Right lobe of liver (tissue), 6 donors: ENCODE results near the gene CSF3R. TPM values are rescaled to one million over a fixed set of nuclear protein-coding genes. Genes with fewer than 3 reads are reported as not detected.

Source experiments
- ATAC-seq, 4 donors: fragments of 200-7000 bp; cut with Tn5 transposase; one replicate each; pipeline ENCODE4 v1.9.1; 2020; ENCODE audit warnings: mild to moderate bottlenecking in 4 of 4, moderate library complexity in 4 of 4
- DNase-seq, 3 donors: peaks; one replicate each; pipeline ENCODE4 v3.0.0-alpha.2; 2020
- H3K27ac ChIP-seq, 3 donors: fragments of 200-600 bp; one replicate each; pipeline ENCODE4 v1.8.0; 2022
- H3K27me3 ChIP-seq, 2 donors: fragments of 200-600 bp; one replicate each; pipeline ENCODE4 v1.8.0; 2022
- H3K36me3 ChIP-seq, 4 donors: fragments of 200-600 bp; sonication (generic) in 1 of 4; one replicate each; pipeline versions ENCODE4 v1.5.1 to v1.8.0; 2017 to 2022; ENCODE audit warnings: control low read depth in 1 of 4
- H3K4me1 ChIP-seq, 4 donors: fragments of 200-600 bp; sonication (generic) in 1 of 4; one replicate each; pipeline versions ENCODE4 v1.5.1 to v1.8.0; 2017 to 2022; ENCODE audit warnings: control low read depth in 1 of 4
- H3K4me3 ChIP-seq, 3 donors: fragments of 200-600 bp; one replicate each; pipeline ENCODE4 v1.8.0; 2022
- H3K9me3 ChIP-seq, 4 donors: fragments of 200-600 bp; sonication (generic) in 1 of 4; one replicate each; pipeline versions ENCODE4 v1.5.1 to v1.8.0; 2017 to 2022; ENCODE audit warnings: control low read depth in 1 of 4
- POLR2A ChIP-seq: fragments of 450-650 bp; IDR thresholded peaks from one replicate; pipeline ENCODE4 v1.6.1; 2017; ENCODE audit warnings: antibody characterized with exemption, mild to moderate bottlenecking
- WGBS: methylation state at CpG from one replicate; pipeline ENCODE4 v1.1.6; 2018; ENCODE audit warnings: low coverage, low lambda C conversion rate; ENCODE audit not compliant: insufficient coverage; ENCODE audit errors: missing lambda C conversion rate; 5-methylcytosine and 5-hydroxymethylcytosine counted together
- intact Hi-C, 2 donors: fragments of 100-400 bp; cut with DNase I; formaldehyde crosslinking; loops; one replicate each; pipeline versions ENCODE4 v1.11.2 to v1.14.1; 2022
- total RNA-seq, 6 experiments: library from RNA; depleted of rRNA in 2 of 6; stranded (reverse); fragments of >200 nt in 2 of 6; fragmentation: NEBNext Ultra II Directional in 3 of 6; extraction: Animal tissue kit (Norgen Biotek cat#: 25700) in 3 of 6; gene quantifications; one replicate each; pipeline versions ENCODE4 v1.1.0 to v1.2.4, GENCODE V29; 2016 to 2023
- TF ChIP-seq, protein P1 (sequence below), 4 donors: fragments of 200-600 bp in 3 of 4; fragments of 450-650 bp in 1 of 4; IDR thresholded peaks; one replicate each; pipeline versions ENCODE4 v1.5.1 to v1.8.0; 2016 to 2022; ENCODE audit warnings: antibody characterized with exemption in 4 of 4, mild to moderate bottlenecking in 2 of 4
- donor health status: DM: no; HTN: yes; CAD: no.
- donor health status: DM: no; HTN: no; CAD: no.
- donor health status: DM: no; HTN: no; CAD: no.
- donor health status: DM: no; HTN: yes; CAD: no.
- donor health status: DM: no; HTN: yes; CAD: no.

Gene CSF3R
- total RNA-seq, 6 experiments from 2014 or later, result 4.1 to 14.0 (median 9.5) TPM

DNA sequence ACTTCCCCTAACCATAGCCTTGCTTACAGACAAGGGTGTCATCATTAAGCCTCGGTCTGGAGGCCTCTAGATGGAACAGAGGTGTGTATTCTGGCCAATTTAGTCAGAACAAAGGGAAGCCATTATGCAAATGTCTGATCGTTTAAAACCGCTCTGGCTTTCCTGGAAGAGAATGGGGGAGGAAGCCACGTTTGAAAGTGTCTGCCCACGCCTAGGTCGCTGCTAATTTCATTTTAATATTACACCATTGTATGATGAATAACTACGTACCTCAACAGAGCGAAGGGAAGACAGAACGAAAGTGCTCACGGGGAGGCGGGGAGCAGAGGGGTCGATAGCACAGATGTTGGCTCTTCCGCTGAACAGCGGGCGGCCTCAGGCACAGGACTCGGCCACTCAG, 41.1 kb upstream of the CSF3R start:
- intact Hi-C loops, result no loop called here
- Histone ChIP-seq H3K9me3 (no peaks in the 10 kb centered on the region), H3K27me3 (no peaks in the 10 kb centered on the region), H3K4me1 (no peaks in the 10 kb centered on the region), H3K36me3 (no peaks in the 10 kb centered on the region), H3K4me3 (no peak overlapping the region), H3K27ac (no peak overlapping the region)
- ATAC-seq (no peak), DNase-seq (peak in 1 of 3 donors; percentile 23)
- no peak for TF ChIP-seq POLR2A
- TF ChIP-seq, protein P1, sequence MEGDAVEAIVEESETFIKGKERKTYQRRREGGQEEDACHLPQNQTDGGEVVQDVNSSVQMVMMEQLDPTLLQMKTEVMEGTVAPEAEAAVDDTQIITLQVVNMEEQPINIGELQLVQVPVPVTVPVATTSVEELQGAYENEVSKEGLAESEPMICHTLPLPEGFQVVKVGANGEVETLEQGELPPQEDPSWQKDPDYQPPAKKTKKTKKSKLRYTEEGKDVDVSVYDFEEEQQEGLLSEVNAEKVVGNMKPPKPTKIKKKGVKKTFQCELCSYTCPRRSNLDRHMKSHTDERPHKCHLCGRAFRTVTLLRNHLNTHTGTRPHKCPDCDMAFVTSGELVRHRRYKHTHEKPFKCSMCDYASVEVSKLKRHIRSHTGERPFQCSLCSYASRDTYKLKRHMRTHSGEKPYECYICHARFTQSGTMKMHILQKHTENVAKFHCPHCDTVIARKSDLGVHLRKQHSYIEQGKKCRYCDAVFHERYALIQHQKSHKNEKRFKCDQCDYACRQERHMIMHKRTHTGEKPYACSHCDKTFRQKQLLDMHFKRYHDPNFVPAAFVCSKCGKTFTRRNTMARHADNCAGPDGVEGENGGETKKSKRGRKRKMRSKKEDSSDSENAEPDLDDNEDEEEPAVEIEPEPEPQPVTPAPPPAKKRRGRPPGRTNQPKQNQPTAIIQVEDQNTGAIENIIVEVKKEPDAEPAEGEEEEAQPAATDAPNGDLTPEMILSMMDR (IDR thresholded peaks at IDR 0.05), result no peak
- WGBS, result 73% methylated on average over 16 of the region's 16 CpGs

DNA sequence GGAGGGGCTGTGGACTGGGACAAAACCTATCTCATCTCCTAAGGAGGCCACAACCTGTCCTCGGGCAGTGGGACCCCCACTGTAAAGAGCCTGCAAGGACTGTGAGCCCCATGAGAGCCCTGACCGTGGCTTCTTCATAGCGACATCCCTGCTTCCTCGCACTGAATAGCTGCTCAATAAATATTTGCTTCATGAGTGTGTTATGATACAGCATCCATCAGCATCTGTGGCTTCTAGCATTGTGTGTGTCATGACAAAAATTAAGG, 40.5 kb upstream of the CSF3R start:
- H3K9me3 ChIP-seq, result no peaks in the 10 kb centered on the region
- no peak overlapping the region for H3K4me3 ChIP-seq
- H3K27ac ChIP-seq, result no peak overlapping the region
- no peaks in the 10 kb centered on the region for H3K27me3 ChIP-seq
- intact Hi-C loops, result no loop called here
- no peak for TF ChIP-seq POLR2A
- TF ChIP-seq, protein P1 (IDR thresholded peaks at IDR 0.05), result no peak
- H3K36me3 ChIP-seq, result no peaks in the 10 kb centered on the region
- 67% methylated on average over 1 of the region's 4 CpGs for WGBS
- no peaks in the 10 kb centered on the region for H3K4me1 ChIP-seq
- no peak for DNase-seq
- ATAC-seq, result no peak

DNA sequence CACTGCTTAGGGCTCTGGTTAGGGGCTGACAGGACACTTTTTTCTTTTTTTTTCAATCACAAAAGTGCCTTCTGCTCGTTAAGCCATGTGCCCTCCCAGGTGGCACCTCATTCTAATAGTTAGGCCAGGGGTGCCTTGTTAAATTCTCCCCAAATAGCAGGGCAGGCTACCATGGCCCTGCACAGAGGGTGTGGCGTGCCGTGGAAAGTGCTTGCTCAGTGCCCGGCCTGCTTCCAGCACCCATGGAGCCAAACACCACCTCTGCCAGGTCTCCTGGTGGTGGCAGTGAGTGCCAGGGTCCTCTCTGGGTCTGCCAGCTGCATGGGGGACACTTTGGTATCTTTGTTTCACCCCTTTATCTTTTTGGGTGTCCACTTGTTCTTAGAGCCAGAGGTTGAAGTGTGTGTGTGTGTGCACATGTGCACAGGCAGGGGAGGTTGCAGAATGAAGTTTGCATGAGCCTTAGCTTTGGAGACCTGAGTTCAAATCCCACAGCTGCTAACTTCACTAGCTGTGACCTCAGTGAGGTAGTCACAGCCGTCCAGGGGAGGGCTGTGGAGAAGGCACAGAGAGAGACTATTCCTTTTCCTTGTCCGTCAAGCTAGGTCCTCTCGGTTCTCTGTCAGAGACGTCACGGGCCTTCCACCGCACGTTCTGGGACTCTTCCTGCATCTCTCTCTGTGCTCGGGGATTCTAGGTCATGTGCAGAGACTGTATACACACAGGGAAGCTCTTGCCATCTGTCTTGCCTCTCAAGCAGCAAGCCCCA, 39.9 kb upstream of the CSF3R start:
- peak in 1 of 3 donors; percentile 21 for DNase-seq
- Histone ChIP-seq H3K4me3 (no peak overlapping the region), H3K36me3 (no peaks in the 10 kb centered on the region), H3K4me1 (no peaks in the 10 kb centered on the region), H3K27me3 (no peaks in the 10 kb centered on the region), H3K9me3 (no peaks in the 10 kb centered on the region), H3K27ac (no peak overlapping the region)
- intact Hi-C loops, result no loop called here
- 77% methylated on average over 8 of the region's 12 CpGs for WGBS
- TF ChIP-seq, protein P1 (IDR thresholded peaks at IDR 0.05), result no peak
- TF ChIP-seq POLR2A, result no peak
- ATAC-seq, result no peak

DNA sequence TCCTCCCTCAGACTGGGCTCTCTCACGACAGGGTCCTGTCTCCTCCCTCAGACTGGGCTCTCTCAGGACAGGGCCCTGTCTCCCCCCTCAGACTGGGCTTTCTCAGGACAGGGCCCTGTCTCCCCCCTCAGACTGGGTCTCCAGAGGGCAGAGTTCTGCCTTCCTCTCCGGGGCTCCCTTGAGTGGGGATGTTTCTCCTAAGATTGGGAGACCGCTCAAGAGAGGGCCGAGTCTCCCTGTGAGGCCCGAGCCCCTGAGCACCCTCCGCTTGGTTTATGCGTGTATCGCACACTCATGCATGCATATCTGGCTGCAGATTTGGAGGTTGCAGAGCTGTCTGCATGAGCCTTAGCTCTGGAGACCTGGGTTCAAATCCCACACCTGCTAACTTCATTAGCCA, 39.3 kb upstream of the CSF3R start:
- DNase-seq (peak in 1 of 3 donors; percentile 22), ATAC-seq (no peak)
- WGBS, result 60% methylated on average over 3 of the region's 8 CpGs
- Histone ChIP-seq H3K27ac (no peak overlapping the region), H3K9me3 (no peaks in the 10 kb centered on the region), H3K27me3 (no peaks in the 10 kb centered on the region), H3K36me3 (no peaks in the 10 kb centered on the region), H3K4me1 (no peaks in the 10 kb centered on the region), H3K4me3 (no peak overlapping the region)
- intact Hi-C loops, result no loop called here
- TF ChIP-seq POLR2A, result no peak
- TF ChIP-seq, protein P1 (IDR thresholded peaks at IDR 0.05), result no peak
